OCI-LY7 (cell line): ENCODE data around the gene PPP1R14C. TPM values are rescaled to one million over a fixed set of nuclear protein-coding genes. Genes with fewer than 3 reads are reported as not detected.

Experiments
- BruUV-seq: library from RNA; stranded (reverse); fragments of 400-500 nt; replicated peaks from 2 replicates; lab custom pipeline; 2021; lab: Mats Ljungman, UMichigan
- CTCF ChIA-PET: fragments of 300-600 bp; sonication (Branson Sonifier 250); formaldehyde crosslinking; loops from one replicate; lab custom pipeline; 2022; ENCODE audit warnings: antibody characterized with exemption; ENCODE audit not compliant: unreplicated experiment; lab: Charles Lee
- POLR2A ChIA-PET: fragments of 300-600 bp; sonication (Branson Sonifier 250); formaldehyde crosslinking; loops from one replicate; lab custom pipeline; 2022; ENCODE audit warnings: antibody characterized with exemption; lab: Charles Lee
- DNase-seq: peaks from one replicate; pipeline ENCODE4 v3.0.0-alpha.2; 2015; ENCODE audit warnings: low spot score
- H2AFZ ChIP-seq: fragments of 200-600 bp; sonication (generic), shearing (Covaris generic); 2 replicates; pipeline ENCODE4 v1.6.1; 2014; ENCODE audit warnings: mild to moderate bottlenecking, antibody characterized with exemption, low read length, moderate library complexity
- H3K27ac ChIP-seq: fragments of 200-600 bp; sonication (generic); 2 replicates; pipeline ENCODE4 v1.5.1; 2014; ENCODE audit warnings: mixed run types, low read depth, mild to moderate bottlenecking, moderate library complexity, low read length, inconsistent platforms; ENCODE audit not compliant: poor library complexity, severe bottlenecking
- H3K36me3 ChIP-seq: fragments of 200-600 bp; sonication (generic); 2 replicates; pipeline ENCODE4 v1.6.1; 2014; ENCODE audit warnings: mild to moderate bottlenecking, antibody characterized with exemption, low read length, moderate library complexity, mixed read lengths; ENCODE audit not compliant: insufficient read depth
- H3K4me1 ChIP-seq: fragments of 200-600 bp; sonication (generic); 2 replicates; pipeline ENCODE4 v1.5.1; 2014; ENCODE audit warnings: mild to moderate bottlenecking, low read length; ENCODE audit not compliant: insufficient read depth, poor library complexity, severe bottlenecking
- H3K4me2 ChIP-seq: fragments of 200-600 bp; sonication (generic); 2 replicates; pipeline ENCODE4 v1.6.1; 2014; ENCODE audit warnings: mild to moderate bottlenecking, low read length
- H3K4me3 ChIP-seq: fragments of 200-600 bp; sonication (generic); 2 replicates; pipeline ENCODE4 v1.5.1; 2014; ENCODE audit warnings: mild to moderate bottlenecking, low read depth, low read length; ENCODE audit not compliant: poor library complexity, severe bottlenecking
- H3K79me2 ChIP-seq: fragments of 200-600 bp; sonication (generic); 2 replicates; pipeline ENCODE4 v1.6.1; 2016; ENCODE audit warnings: low read depth, mild to moderate bottlenecking, low read length, moderate library complexity, mixed read lengths; ENCODE audit not compliant: insufficient read depth
- H3K9me2 ChIP-seq: fragments of 200-600 bp; sonication (generic); 2 replicates; pipeline ENCODE4 v1.6.1; 2016; ENCODE audit warnings: mild to moderate bottlenecking, low read length, mixed read lengths; ENCODE audit not compliant: insufficient read depth
- H3K9me3 ChIP-seq: fragments of 200-600 bp; sonication (generic); 2 replicates; pipeline ENCODE4 v1.6.1; 2014; ENCODE audit warnings: mild to moderate bottlenecking, mixed run types, low read length, mixed read lengths
- H4K20me1 ChIP-seq: fragments of 200-600 bp; sonication (generic); 2 replicates; pipeline ENCODE4 v1.6.1; 2014; ENCODE audit warnings: mild to moderate bottlenecking, antibody characterized with exemption, low read length, moderate library complexity, mixed read lengths; ENCODE audit not compliant: insufficient read depth
- CTCF ChIP-seq: fragments of 200-600 bp; sonication (generic); conservative IDR thresholded peaks from 2 replicates; pipeline ENCODE4 v1.5.1; 2014; ENCODE audit warnings: mild to moderate bottlenecking, antibody characterized with exemption, low read length, moderate library complexity, mixed read lengths
- EZH2phosphoT487 ChIP-seq: fragments of 200-600 bp; sonication (generic); IDR thresholded peaks from 2 replicates; pipeline ENCODE4 v1.6.1; 2018; ENCODE audit warnings: low read depth, borderline replicate concordance, mild to moderate bottlenecking, mixed run types, antibody characterized with exemption, low read length, moderate library complexity, mixed read lengths
- intact Hi-C: fragments of 100-400 bp; cut with micrococcal nuclease; formaldehyde crosslinking; loops from one replicate; pipeline ENCODE4 v1.10.0; 2022; ENCODE audit not compliant: unreplicated experiment
- total RNA-seq, 2 experiments: library from RNA; depleted of rRNA in 1 of 2; stranded (reverse); fragments of >200 nt in 1 of 2; shearing (Covaris generic) in 1 of 2; gene quantifications; 2 replicates each; pipeline ENCODE4 v1.2.3, GENCODE V29; 2014 to 2022

Gene PPP1R14C
- total RNA-seq, 2 experiments from 2014 or later, result 1.8 TPM; not detected in 1

GRCh38 chr6:150203871-150204545, 61.2 kb downstream of the PPP1R14C start:
- Histone ChIP-seq H3K4me2 (no peak overlapping the region), H3K36me3 (no peaks in the 10 kb centered on the region), H3K4me3 (no peak overlapping the region), H3K9me3 (no peaks in the 10 kb centered on the region), H3K79me2 (no peaks in the 10 kb centered on the region), H4K20me1 (no peaks in the 10 kb centered on the region), H3K4me1 (no peaks in the 10 kb centered on the region), H3K9me2 (no peaks in the 10 kb centered on the region), H3K27ac (no peak overlapping the region), H2AFZ (no peak overlapping the region)
- DNase-seq, result no peak
- no peak for TF ChIP-seq EZH2phosphoT487
- TF ChIP-seq CTCF, result no peak
- intact Hi-C loops, result no loop called here
- ChIA-PET POLR2A (interaction anchor here (1.3 kb wide), 1 partner anchor 9 kb away, joined by 3 read pairs; no protein-coding TSS in a partner anchor), CTCF (no interaction called here)
- BruUV-seq, result no TSS peak

GRCh38 chr6:150204705-150205472, 62.0 kb downstream of the PPP1R14C start:
- H3K9me2 ChIP-seq, result no peaks in the 10 kb centered on the region
- H3K4me2 ChIP-seq, result no peak overlapping the region
- ChIA-PET POLR2A (interaction anchor here (1.3 kb wide), 1 partner anchor 8 kb away, joined by 3 read pairs; no protein-coding TSS in a partner anchor), CTCF (no interaction called here)
- H2AFZ ChIP-seq, result no peak overlapping the region
- no peak overlapping the region for H3K4me3 ChIP-seq
- intact Hi-C loops, result no loop called here
- no peaks in the 10 kb centered on the region for H3K4me1 ChIP-seq
- H3K79me2 ChIP-seq, result no peaks in the 10 kb centered on the region
- no peaks in the 10 kb centered on the region for H3K36me3 ChIP-seq
- BruUV-seq, result no TSS peak
- H3K27ac ChIP-seq, result no peak overlapping the region
- TF ChIP-seq EZH2phosphoT487 (no peak), CTCF (no peak)
- no peaks in the 10 kb centered on the region for H4K20me1 ChIP-seq
- H3K9me3 ChIP-seq, result no peaks in the 10 kb centered on the region
- DNase-seq, result no peak
